Right cardiac atrium (tissue), 5 donors: ENCODE data around the gene SLC22A9. TPM values are rescaled to one million over a fixed set of nuclear protein-coding genes. Genes with fewer than 3 reads are reported as not detected.
"Not testable (repeated sequence)": the region's sequence is repeated elsewhere in the genome, so short reads cannot be mapped to it uniquely, and the experiment has no call there.

ENCODE experiments used
- ATAC-seq, 2 donors: fragments of 200-7000 bp; cut with Tn5 transposase; one replicate each; pipeline versions ENCODE4 v1.8.0 to v1.9.1; 2020; ENCODE audit warnings: moderate library complexity in 2 of 2, mild to moderate bottlenecking in 1 of 2
- DNase-seq, 3 donors: peaks; one replicate each; pipeline ENCODE4 v3.0.0-alpha.2; 2020
- H3K27ac ChIP-seq: one replicate; pipeline ENCODE4 v1.5.1; 2013; ENCODE audit warnings: mild to moderate bottlenecking, low read length, control low read depth, moderate library complexity
- H3K27me3 ChIP-seq: one replicate; pipeline ENCODE4 v1.6.1; 2013; ENCODE audit not compliant: control insufficient read depth, insufficient read depth
- H3K4me1 ChIP-seq: one replicate; pipeline ENCODE4 v1.6.1; 2013; ENCODE audit warnings: low read length; ENCODE audit not compliant: control insufficient read depth, insufficient read depth
- H3K4me3 ChIP-seq: one replicate; pipeline ENCODE4 v1.5.1; 2013; ENCODE audit warnings: low read length, control low read depth
- H3K9me3 ChIP-seq: one replicate; pipeline ENCODE4 v1.6.1; 2013; ENCODE audit warnings: low read length; ENCODE audit not compliant: control insufficient read depth
- WGBS: extraction: QIAGEN DNeasy Blood & Tissue Kit; methylation state at CpG from one replicate; pipeline ENCODE4 v1.1.7; 2013; 5-methylcytosine and 5-hydroxymethylcytosine counted together
- intact Hi-C, 4 donors: fragments of 100-400 bp; cut with DNase I; formaldehyde crosslinking; loops; one replicate each; pipeline versions ENCODE4 v1.11.0 to v1.14.0; 2022 to 2023
- long read RNA-seq, 4 donors: library from polyadenylated mRNA; unstranded; transcript quantifications; one replicate each; pipeline ENCODE4 v2.0.0, GENCODE V29; 2020 to 2021
- polyA plus RNA-seq: library from polyadenylated mRNA; stranded (reverse); fragments of 200-250 nt; gene quantifications from one replicate; pipeline ENCODE4 v1.2.3, GENCODE V29; 2013
- total RNA-seq, 4 donors: library from RNA; stranded (reverse); fragmentation: NEBNext Ultra II Directional; extraction: Animal tissue kit (Norgen Biotek cat#: 25700); gene quantifications; one replicate each; pipeline ENCODE4 v1.2.1, GENCODE V29; 2021
- donor health status: healthy with polysubstance abuse.
- donor health status: DM: no; HTN: yes; CAD: no.
- donor health status: DM: no; HTN: no; CAD: no.
- donor health status: DM: no; HTN: yes; CAD: no; lungs with severe emphysema.
- donor health status: DM: yes; HTN: yes; CAD: no.

SLC22A9 gene
- total RNA-seq, result not detected
- polyA plus RNA-seq, result not detected
- long read RNA-seq, donor 1, result 0 reads
- long read RNA-seq, donor 2, result 0 reads
- long read RNA-seq, donor 3, result 0 reads
- long read RNA-seq, donor 4, result 0 reads

DNA sequence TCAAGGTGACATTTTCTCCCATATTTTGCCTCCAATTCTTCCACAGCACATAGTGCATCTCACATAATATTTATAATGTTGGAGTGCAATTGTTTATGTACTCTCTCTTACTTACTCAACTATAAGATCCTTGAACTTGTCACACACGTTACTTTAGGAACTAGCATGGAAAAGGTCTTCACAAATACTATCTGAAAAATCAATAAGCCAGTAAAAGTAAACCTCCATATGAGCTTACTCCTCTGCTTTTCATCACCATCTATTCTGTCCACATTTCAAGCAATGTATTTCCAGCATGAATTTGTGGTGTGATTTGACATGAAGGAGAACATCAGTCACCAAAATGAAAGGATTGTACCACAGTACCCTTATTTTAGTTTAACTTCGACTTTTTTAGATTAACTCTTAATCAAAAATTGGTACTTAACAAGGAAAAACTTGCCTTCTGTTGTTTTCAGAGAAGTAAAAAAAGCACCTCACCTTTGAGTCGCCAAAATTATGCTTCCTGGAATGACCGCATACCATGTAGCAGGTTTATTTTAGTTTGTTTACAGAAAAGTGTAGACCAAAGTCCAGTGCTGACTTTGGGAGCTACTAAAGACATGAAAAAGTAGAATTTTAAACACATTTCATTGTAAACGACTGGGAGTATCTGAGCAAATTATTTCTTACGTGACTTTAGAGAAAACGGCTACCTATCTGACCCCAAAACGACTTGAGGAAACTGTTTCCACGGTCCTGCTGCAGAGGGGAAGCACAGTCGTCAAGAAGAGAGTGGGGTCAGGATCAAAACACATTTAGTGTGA is at the start of gene SLC22A9:
Gene SLC22A9, plus strand, starts transcription at position 621 of the 806 bp plus-strand sequence. CDS start 272 bp downstream, outside the sequence.
- Histone ChIP-seq H3K27me3 (no peaks in the 10 kb centered on the region), H3K9me3 (no peaks in the 10 kb centered on the region), H3K4me3 (no peak within 1 kb of the TSS), H3K4me1 (no peaks in the 10 kb centered on the region), H3K27ac (no peak within 1 kb of the TSS)
- 71% methylated on average over 10 of the region's 10 CpGs for WGBS
- DNase-seq (no peak), ATAC-seq (no peak)
- intact Hi-C loops, result no loop called here

DNA sequence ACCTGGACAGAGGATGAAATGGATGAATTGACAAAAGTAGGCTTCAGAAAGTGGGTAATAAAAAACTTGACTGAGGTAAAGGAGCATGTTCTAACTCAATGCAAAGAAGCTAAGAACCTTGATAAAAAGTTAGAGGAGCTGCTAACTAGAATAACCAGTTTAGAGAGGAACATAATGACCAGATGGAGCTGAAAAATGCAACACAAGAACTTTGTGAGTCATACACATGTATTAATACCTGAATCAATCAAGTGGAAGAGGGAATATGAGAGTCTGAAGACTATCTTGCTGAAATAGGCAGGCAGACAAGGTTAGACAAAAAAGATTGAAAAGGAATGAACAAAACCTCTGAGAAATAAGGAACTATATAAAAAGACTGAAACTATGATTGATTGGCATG is 47.9 kb upstream of the SLC22A9 start:
- DNase-seq (no peak), ATAC-seq (no peak)
- Histone ChIP-seq H3K27me3 (no peaks in the 10 kb centered on the region), H3K27ac (no peak overlapping the region), H3K4me1 (no peaks in the 10 kb centered on the region), H3K4me3 (no peak overlapping the region), H3K9me3 (no peaks in the 10 kb centered on the region)
- intact Hi-C loops, result no loop called here

DNA sequence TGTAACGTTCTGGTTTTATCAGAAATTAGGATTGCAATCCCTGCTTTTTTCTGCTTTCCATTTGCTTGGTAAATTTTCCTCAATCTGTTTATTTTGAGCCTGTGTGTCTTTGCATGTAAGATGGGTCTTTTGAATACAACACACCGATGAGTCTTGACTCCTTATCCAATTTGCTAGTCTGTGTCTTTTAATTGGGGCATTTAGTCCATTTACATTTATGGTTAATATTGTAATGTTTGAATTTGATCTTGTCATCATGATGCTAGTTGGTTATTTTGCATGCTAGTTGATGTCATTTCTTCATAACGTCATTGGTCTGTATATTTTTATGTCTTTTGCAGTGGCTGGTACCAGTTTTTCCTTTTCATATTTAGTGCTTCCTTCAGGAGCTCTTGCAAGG is 34.5 kb upstream of the SLC22A9 start:
- H3K27me3 ChIP-seq, DNase-seq, H3K9me3 ChIP-seq, H3K4me3 ChIP-seq, H3K4me1 ChIP-seq, ATAC-seq, intact Hi-C loops, H3K27ac ChIP-seq: not testable (repeated sequence)
- WGBS, result 68% methylated on average over 3 of the region's 3 CpGs

DNA sequence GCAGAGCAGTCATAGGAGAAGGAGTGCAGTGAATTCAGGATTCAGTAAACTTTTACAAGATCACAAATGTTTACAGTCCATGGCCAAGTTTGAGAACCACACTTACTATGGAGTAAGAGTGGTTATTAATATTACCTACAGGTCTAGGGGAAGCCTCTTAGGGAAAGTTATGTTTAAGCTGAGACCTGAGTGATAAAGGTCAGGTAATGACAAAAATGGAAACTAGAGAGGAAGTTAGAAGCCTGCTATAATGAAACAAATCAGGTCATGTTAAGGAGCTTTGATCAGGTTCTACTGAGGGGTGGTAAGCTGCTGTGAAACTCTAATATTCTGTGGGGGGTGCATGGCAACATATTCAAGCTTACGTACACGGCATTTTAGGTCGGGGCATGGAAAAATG is 32.5 kb upstream of the SLC22A9 start:
- Histone ChIP-seq H3K9me3 (no peaks in the 10 kb centered on the region), H3K27ac (no peak overlapping the region), H3K4me1 (no peaks in the 10 kb centered on the region), H3K27me3 (no peaks in the 10 kb centered on the region), H3K4me3 (no peak overlapping the region)
- 93% methylated on average over 3 of the region's 3 CpGs for WGBS
- DNase-seq (no peak), ATAC-seq (no peak)
- intact Hi-C loops, result no loop called here

DNA sequence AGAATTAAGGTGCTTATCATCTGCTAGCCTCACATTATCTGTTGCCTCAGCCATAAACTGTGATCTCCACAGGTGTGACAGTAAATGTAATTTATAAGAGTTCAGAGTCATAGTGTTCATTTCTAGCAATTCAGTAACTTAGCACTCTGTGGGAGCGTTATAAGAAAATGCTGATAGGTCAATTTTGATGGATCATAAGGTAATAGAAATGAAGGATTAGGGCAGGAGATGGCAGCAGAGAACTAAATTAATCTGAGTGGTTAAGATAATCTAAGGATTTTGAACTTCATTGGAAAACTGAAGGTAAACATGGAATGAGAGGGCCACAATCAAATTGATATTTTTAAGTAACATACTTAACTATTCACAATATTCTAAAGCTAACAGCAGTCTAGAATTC is 26.5 kb upstream of the SLC22A9 start:
- H3K4me1 ChIP-seq, result no peaks in the 10 kb centered on the region
- no peaks in the 10 kb centered on the region for H3K27me3 ChIP-seq
- no peak for ATAC-seq
- no peak for DNase-seq
- no peak overlapping the region for H3K4me3 ChIP-seq
- H3K9me3 ChIP-seq, result no peaks in the 10 kb centered on the region
- no peak overlapping the region for H3K27ac ChIP-seq
- intact Hi-C loops, result no loop called here
- WGBS, result 86% methylated on average over 1 of the region's 1 CpG

DNA sequence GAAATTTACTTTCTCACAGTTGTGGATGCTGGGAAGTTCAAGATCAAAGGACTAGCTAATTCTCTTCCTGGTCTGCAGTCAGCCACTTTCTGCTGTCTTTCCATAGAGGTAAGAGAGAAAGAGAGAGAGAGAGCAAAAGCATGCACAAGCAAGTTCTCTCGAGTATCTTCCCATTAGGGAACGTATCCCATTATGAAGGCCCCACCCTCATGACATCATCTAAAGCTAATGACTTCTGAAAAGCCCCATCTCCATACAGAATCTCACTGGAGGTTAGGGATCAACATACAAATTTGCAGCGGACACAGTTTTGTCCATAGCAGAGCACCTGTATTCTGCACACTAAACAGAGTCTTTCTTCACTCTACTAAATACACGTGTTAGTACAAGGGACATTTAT is 17.4 kb upstream of the SLC22A9 start:
- 71% methylated on average over 4 of the region's 4 CpGs for WGBS
- ATAC-seq, result no peak
- no peak for DNase-seq
- H3K4me1 ChIP-seq, result no peaks in the 10 kb centered on the region
- no peaks in the 10 kb centered on the region for H3K27me3 ChIP-seq
- H3K9me3 ChIP-seq, result no peaks in the 10 kb centered on the region
- no peak overlapping the region for H3K27ac ChIP-seq
- H3K4me3 ChIP-seq, result no peak overlapping the region
- intact Hi-C loops, result no loop called here

DNA sequence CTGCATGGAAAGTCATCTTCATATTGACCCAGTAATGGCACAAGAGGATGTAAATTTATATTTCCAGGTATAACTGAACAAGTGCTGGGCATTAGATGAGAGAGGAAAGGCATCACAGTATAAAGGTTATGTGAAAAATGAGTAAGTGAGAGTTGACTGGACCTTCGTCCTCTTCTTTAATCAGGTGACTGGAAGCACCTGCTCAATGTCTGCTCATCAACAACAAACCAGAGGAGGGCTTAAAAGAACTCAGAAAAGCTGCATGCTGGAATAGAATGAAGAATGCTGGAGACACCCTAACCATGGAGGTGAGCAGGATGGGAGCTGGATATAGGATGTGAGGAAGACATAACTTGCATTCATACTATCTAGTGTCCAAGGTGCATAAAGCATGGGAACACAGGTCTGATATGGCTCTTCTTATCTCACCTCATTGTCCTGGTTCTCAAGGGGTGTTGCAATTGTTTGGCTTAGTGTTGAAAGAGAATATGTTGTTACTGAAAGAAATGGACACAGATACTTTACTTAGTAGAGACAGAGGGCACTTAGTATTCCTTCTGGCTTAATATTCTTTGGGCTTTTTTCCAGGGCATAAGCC is 7.3 kb upstream of the SLC22A9 start:
- 64% methylated on average over 1 of the region's 1 CpG for WGBS
- H3K9me3 ChIP-seq, result no peaks in the 10 kb centered on the region
- intact Hi-C loops, result no loop called here

DNA sequence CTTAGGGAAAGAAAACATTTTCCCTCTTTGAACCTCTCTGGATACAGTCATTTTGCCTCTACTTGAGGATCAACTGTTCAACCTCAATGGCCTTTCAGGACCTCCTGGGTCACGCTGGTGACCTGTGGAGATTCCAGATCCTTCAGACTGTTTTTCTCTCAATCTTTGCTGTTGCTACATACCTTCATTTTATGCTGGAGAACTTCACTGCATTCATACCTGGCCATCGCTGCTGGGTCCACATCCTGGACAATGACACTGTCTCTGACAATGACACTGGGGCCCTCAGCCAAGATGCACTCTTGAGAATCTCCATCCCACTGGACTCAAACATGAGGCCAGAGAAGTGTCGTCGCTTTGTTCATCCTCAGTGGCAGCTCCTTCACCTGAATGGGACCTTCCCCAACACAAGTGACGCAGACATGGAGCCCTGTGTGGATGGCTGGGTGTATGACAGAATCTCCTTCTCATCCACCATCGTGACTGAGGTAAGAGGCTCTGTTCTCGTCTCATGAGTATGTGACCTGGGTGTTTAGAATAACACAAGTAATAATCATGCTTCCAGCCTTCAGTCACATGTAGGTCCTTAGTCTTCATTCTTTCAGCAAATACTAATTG is 495 bp downstream of the SLC22A9 start:
- no peak for DNase-seq
- Histone ChIP-seq H3K4me1 (no peaks in the 10 kb centered on the region), H3K27me3 (no peaks in the 10 kb centered on the region), H3K4me3 (no peak overlapping the region), H3K9me3 (no peaks in the 10 kb centered on the region), H3K27ac (no peak overlapping the region)
- intact Hi-C loops, result no loop called here
- WGBS, result 80% methylated on average over 7 of the region's 7 CpGs
- ATAC-seq, result no peak

More for the DNA sequence above, 7.3 kb upstream of the SLC22A9 start:
- no peak for DNase-seq
- Histone ChIP-seq H3K27ac (no peak overlapping the region), H3K27me3 (no peaks in the 10 kb centered on the region), H3K4me1 (no peaks in the 10 kb centered on the region), H3K4me3 (no peak overlapping the region)
- ATAC-seq, result no peak

DNA sequence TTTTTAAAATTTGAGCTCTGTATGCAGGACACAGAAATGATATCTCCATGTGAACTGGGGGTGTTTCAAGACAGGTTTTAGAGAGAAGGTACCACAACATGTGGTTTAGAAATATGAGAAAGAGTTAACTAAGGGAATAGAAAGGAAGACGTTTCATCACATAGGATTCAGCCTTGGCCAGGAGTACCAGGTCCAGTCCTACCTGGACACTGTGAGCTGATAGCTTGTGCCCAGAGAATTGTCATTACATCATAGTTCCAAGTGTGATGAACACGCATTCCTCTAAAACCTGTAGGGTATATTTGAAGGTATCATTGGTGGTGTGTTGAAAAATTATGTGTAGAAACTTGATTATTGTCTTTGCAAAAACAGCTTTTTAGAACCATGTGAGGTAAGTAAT is 1.8 kb downstream of the SLC22A9 start:
- no peak overlapping the region for H3K4me3 ChIP-seq
- WGBS, result 73% methylated on average over 2 of the region's 2 CpGs
- intact Hi-C loops, result no loop called here
- no peaks in the 10 kb centered on the region for H3K27me3 ChIP-seq
- no peaks in the 10 kb centered on the region for H3K9me3 ChIP-seq
- no peaks in the 10 kb centered on the region for H3K4me1 ChIP-seq
- DNase-seq, result no peak
- no peak for ATAC-seq
- no peak overlapping the region for H3K27ac ChIP-seq

DNA sequence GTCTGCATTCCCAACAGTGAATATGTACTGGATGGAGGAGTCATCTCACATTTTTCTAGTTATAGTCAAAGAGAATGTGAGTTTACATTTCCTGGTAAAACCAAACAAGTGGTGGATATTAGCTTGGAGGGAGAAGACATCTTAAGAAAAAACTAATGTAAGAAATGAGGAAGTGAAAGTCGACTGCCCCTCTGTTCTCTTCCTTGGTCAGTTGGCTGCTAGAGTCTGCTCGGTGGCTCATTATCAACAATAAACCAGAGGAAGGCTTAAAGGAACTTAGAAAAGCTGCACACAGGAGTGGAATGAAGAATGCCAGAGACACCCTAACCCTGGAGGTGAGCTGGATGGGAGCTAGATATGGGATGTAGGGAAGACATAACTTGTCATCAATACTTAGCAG is 5.8 kb downstream of the SLC22A9 start:
- 55% methylated on average over 2 of the region's 2 CpGs for WGBS
- H3K4me1 ChIP-seq, result no peaks in the 10 kb centered on the region
- no peak for ATAC-seq
- H3K4me3 ChIP-seq, result no peak overlapping the region
- intact Hi-C loops, result no loop called here
- no peaks in the 10 kb centered on the region for H3K9me3 ChIP-seq
- DNase-seq, result no peak
- no peak overlapping the region for H3K27ac ChIP-seq
- H3K27me3 ChIP-seq, result no peaks in the 10 kb centered on the region

DNA sequence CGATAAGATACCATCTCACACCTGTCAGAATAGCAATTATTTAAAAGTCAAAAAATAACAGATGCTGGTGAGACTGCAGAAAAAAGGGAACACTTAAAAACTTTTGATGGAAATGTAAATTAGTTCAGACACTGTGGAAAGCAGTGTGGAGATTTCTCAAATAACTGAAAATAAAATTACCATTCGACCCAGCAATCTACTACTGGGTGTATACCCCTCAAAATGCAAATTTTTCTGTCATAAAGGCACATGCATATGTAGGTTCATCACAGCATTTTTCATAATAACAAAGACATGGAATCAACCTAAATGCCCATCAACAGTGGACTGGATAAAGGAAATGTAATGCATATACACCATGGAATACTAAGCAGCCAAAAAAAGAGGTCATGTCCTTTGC is 10.5 kb downstream of the SLC22A9 start:
- intact Hi-C loops, result no loop called here
- no peak for DNase-seq
- H3K27ac ChIP-seq, result no peak overlapping the region
- WGBS, result 46% methylated on average over 2 of the region's 2 CpGs
- H3K9me3 ChIP-seq, result no peaks in the 10 kb centered on the region
- no peak for ATAC-seq
- H3K4me1 ChIP-seq, result no peaks in the 10 kb centered on the region
- no peak overlapping the region for H3K4me3 ChIP-seq
- H3K27me3 ChIP-seq, result no peaks in the 10 kb centered on the region
